Neural cell (in vitro differentiated cells): ENCODE results near the gene ZNF831.

Source experiments
- EP300 ChIP-seq: fragments of 450-650 bp; conservative IDR thresholded peaks from 2 replicates; pipeline ENCODE4 v1.6.1; 2014; ENCODE audit warnings: antibody characterized with exemption, mild to moderate bottlenecking, moderate library complexity; ENCODE audit not compliant: poor library complexity, severe bottlenecking
- EZH2 ChIP-seq: fragments of 200-600, 300-800 bp; shearing (Covaris generic), sonication (generic); IDR thresholded peaks from 2 replicates; pipeline ENCODE4 v1.6.1; 2014; ENCODE audit warnings: antibody characterized with exemption, low read length, borderline replicate concordance, mild to moderate bottlenecking; ENCODE audit not compliant: insufficient read depth, poor library complexity, severe bottlenecking
- POLR2AphosphoS5 ChIP-seq: IDR thresholded peaks from 2 replicates; pipeline ENCODE4 v1.6.1; 2012
- RAD21 ChIP-seq: fragments of 450-650 bp; conservative IDR thresholded peaks from 2 replicates; pipeline ENCODE4 v1.6.1; 2014; ENCODE audit warnings: antibody characterized with exemption, mild to moderate bottlenecking, moderate library complexity
- SMC3 ChIP-seq: fragments of 450-650 bp; conservative IDR thresholded peaks from 2 replicates; pipeline ENCODE4 v1.6.1; 2014; ENCODE audit warnings: antibody characterized with exemption, mild to moderate bottlenecking, moderate library complexity; ENCODE audit not compliant: poor library complexity
- TAF1 ChIP-seq: IDR thresholded peaks from 2 replicates; pipeline ENCODE4 v1.6.1; 2012; ENCODE audit warnings: low read depth
- TF ChIP-seq, protein P1 (sequence below): fragments of 450-650 bp; IDR thresholded peaks from 2 replicates; pipeline ENCODE4 v1.5.1; 2014; ENCODE audit warnings: antibody characterized with exemption, mild to moderate bottlenecking, moderate library complexity; ENCODE audit not compliant: poor library complexity, severe bottlenecking
- TF ChIP-seq, protein P2 (sequence below): IDR thresholded peaks from 2 replicates; pipeline ENCODE4 v1.6.1; 2012; ENCODE audit warnings: borderline replicate concordance

DNA sequence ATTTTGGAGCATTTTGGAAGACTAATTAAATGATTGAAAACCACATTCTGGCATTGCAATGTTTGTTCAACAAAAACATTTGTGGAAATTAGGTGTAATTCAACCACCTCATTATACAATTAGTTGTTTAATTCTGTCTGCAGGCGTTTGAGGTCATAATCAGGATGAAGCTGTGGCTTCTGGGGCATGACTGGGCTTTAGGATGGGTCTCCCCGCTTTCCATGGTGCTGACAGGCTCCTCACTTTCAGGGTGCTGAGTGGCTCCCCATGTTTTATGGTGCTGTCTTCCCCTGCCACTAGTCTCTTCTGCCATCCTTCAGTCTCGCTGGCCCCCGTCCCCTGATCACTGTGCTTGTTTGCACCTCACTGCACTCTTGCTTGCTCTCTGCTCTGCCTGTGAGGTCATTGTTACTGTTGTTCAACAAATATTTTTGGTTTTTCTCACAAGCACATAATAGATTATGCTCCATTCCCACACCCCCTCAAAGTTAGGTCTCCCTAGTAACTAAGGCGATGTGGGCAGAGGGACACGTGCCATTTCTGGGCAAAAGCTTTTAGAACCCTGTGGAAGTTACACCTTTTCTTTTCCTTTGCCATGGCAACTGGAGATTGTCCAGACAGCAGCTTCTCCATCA lies 25.4 kb upstream of the ZNF831 start:
- no peak for TF ChIP-seq EP300
- no peak for TF ChIP-seq POLR2AphosphoS5
- TF ChIP-seq, protein P1, sequence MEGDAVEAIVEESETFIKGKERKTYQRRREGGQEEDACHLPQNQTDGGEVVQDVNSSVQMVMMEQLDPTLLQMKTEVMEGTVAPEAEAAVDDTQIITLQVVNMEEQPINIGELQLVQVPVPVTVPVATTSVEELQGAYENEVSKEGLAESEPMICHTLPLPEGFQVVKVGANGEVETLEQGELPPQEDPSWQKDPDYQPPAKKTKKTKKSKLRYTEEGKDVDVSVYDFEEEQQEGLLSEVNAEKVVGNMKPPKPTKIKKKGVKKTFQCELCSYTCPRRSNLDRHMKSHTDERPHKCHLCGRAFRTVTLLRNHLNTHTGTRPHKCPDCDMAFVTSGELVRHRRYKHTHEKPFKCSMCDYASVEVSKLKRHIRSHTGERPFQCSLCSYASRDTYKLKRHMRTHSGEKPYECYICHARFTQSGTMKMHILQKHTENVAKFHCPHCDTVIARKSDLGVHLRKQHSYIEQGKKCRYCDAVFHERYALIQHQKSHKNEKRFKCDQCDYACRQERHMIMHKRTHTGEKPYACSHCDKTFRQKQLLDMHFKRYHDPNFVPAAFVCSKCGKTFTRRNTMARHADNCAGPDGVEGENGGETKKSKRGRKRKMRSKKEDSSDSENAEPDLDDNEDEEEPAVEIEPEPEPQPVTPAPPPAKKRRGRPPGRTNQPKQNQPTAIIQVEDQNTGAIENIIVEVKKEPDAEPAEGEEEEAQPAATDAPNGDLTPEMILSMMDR, result no peak
- TF ChIP-seq TAF1, result no peak
- TF ChIP-seq, protein P2, sequence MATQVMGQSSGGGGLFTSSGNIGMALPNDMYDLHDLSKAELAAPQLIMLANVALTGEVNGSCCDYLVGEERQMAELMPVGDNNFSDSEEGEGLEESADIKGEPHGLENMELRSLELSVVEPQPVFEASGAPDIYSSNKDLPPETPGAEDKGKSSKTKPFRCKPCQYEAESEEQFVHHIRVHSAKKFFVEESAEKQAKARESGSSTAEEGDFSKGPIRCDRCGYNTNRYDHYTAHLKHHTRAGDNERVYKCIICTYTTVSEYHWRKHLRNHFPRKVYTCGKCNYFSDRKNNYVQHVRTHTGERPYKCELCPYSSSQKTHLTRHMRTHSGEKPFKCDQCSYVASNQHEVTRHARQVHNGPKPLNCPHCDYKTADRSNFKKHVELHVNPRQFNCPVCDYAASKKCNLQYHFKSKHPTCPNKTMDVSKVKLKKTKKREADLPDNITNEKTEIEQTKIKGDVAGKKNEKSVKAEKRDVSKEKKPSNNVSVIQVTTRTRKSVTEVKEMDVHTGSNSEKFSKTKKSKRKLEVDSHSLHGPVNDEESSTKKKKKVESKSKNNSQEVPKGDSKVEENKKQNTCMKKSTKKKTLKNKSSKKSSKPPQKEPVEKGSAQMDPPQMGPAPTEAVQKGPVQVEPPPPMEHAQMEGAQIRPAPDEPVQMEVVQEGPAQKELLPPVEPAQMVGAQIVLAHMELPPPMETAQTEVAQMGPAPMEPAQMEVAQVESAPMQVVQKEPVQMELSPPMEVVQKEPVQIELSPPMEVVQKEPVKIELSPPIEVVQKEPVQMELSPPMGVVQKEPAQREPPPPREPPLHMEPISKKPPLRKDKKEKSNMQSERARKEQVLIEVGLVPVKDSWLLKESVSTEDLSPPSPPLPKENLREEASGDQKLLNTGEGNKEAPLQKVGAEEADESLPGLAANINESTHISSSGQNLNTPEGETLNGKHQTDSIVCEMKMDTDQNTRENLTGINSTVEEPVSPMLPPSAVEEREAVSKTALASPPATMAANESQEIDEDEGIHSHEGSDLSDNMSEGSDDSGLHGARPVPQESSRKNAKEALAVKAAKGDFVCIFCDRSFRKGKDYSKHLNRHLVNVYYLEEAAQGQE, result no peak
- no peak for TF ChIP-seq EZH2
- no peak for TF ChIP-seq RAD21
- no peak for TF ChIP-seq SMC3
